ENCODE measurements around the gene INHBE.
"Not testable (repeated sequence)": the region's sequence is repeated elsewhere in the genome, so short reads cannot be mapped to it uniquely, and the experiment has no call there.

The INHBE gene

DNA sequence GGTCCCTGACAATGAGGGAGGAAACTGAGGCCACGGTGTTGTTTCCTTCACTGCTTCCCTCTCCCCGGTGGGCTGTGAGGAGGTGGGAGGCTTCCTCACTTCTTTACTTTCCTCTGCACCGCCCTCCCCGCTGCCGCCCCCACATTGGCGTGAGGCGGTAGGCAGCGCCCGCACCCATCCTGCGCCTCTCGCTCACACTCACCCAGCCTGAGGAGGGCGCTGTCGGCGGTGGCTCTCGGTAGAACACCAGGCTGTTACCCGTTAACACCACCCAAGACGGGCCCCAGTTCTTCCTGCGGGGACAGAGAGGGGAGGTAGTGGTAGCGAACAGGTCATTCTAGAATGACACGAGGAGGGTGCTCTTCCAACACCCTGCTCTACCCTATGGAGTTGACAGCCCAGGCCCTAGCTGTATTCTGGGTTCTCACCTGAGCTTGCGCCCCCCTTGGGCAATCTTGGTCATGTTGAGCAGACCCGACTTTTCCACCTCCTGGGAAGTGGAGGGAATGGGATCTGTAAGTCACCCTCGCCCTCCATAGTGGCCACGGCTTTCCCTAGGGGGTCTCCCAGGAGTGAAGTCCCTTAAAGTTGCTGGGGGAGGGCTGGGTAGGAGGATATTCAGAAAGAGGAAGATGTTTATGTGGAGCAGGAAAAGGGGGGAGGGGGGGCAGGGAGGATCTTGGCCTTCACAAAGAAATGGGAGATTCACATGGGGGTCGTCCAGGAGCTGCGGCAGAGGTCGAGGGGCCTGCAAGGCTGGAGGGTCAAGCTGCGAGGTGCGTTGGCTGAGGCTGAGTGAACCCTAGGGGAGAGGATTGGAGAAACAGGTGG is 21.3 kb downstream of the INHBE start:
- DNase-seq (ENCODE audit: low read depth), result no peak

DNA sequence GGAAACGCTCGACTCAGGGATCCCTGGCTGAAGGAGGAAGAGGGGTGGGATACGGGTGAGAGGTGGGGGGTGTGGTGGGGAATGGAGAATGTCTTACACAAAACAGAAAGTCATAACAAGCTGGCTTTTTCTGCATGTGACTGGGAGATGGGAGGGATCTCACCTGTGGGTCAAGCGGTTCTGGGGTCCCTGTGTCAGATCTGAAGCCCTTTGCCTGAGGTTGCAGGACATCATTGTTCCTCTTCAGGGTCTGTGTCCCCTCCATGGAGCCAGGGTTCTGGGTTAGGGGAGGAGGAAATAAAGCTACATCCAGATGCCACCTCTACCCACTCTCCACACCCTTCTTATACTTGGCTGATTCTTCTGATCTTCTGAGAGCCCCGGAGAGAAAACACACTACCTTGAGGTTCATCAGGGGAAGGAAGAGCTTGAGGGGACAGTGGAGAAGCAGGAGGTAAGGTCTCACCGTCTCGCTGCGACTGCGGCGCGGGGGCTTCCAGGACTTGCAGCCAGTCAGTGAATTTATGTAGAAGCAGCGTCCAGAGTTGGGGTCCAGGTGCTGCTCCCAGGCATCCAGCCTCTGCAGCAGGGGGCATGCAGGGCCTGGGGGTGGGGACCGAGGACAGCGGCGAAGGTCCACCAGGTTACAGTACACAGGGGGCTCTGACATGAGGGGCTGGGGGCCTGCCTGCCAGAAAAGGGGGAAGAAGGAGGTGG is 22.0 kb downstream of the INHBE start:
- DNase-seq (ENCODE audit: low read depth), result no peak

DNA sequence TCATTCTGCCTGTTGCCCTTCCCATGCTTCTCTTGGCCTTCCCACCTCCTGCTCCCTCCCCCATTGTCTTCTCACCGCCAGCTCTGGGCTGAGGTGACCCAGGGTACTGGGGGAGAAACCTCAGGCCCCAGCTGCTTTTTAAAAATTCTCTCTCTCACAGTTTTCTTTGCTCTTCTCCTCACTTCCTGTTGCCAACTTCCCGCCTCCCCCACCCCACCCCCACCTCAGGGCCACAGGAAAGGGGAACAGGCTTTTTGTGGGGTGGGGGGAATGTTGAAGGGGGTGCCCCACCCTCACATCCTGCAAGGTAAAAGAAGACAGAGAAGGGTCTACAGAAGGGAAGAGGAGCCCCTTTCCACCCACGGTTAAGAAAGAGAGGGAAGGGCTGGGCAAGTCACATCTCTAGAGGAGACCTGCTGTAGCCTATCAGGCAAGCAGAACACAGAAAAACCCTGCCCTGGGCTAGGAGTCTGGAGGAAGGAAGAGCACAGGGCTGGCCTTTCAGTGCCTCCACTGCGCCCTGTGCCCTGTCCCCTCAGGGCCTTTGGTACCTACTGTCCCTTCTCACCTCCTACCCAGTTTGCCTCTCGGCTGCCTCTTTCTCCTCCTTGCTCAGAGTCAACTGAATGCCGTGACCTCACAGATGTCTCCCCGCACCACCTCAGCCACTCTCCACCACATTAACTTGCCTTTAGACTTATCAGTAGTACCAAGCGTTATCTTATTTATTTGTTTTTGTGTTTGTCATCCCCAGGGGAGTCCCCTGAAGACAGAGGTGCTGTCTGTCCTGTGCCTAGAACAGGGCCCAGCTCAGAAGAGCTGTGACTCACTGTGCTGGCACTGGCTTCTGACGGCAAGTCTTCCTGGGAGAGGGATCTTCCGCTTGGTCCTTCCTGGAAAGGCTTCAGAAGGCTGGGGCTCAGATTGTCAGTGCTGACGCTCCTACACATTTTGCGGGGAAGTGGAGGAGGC is 22.9 kb downstream of the INHBE start:
- no peak for DNase-seq (ENCODE audit: low read depth)

DNA sequence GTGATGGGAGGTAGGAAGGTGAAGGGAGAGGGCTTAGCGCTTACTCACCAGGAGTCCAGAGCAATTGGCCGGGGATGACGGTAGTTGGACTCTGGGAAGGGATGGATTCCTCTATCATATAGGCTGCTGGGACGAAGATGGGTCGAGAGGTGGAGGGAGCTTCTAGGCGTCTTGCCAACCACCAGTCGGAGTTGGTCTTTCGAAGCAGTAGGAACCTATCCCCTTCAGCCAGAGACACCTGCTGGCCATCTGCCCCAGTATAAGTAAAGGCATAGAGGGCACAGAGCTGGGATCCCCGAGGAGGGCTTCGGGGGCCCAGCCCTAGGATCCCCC is 23.9 kb downstream of the INHBE start:
- DNase-seq (ENCODE audit: low read depth), result no peak

DNA sequence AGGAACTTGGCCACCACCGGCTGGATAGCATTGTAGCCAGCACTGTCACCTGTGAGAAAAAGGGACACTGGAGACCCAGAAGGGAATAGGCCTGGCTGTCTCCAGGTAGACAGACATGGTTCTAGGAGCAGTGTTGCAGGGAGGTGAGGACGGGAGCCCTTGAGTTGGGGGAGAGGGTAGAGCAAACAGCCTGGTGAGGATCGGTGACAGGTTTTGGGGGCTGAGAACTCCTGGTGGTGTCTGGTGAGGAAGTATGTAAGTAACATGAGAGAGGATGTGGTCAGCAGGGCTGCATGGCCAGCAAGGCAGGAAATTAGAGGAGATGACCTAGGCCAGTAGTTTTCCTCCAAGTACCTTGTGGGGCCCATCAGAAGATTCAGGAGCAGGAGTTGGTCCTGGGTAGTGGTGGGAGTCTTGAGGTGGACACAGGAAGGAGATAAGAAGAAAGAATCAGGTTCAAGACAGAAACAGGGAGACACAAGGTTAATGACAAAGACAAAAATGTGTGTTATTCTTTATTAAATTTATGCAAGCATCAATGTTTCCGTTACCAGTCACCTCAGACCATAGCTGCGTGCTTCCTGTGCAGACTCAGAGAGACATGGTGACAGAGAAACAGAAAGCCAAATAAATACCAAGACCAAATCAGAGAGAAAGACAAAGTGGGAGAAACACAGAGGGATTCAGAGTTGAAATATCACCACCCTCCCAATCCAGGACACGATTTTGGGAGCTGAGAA is 24.4 kb downstream of the INHBE start, which contains the start of gene ARHGAP9:
Gene ARHGAP9, minus strand, starts transcription at position 491 of the 740 bp plus-strand sequence. Its CDS starts 460 bp downstream, at position 31.
- no peak for DNase-seq (ENCODE audit: low read depth)

DNA sequence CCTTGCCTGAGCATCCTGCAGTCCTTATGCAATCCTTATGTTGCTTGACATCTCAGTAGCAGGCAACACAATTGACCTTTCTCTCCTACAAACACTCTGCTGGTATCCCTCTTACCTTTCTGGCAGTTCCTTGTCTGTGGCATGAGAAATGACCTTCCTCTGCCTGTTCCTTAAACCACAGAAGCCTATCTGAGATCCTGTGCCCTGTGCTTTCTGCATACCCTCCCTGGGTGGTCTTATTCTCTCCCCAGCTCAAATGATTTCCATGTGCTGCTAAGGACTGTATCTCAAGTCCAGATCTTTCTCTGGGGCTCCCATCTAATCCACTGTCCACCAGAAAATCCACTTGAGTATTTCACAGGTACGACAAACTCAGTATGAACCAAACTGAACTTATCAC is 26.6 kb downstream of the INHBE start:
- no peak for DNase-seq (ENCODE audit: low read depth)

DNA sequence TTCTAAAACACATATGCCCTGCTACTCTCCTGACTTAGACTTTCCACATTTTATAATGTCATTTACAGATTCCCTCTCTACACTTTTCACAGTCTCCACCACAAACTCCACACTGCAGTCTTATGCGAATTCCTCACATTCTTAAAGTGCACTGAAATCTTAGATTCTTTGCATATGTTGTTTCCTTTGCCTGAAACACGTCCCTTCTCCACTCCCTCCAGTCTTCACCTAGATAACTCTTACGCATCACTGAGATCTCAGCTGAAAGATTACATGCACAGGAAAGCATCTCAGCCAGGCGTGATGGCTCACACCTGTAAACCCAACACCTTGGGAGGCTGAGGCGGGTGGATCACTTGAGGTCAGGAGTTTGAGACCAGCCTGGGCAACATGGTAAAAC is 28.4 kb downstream of the INHBE start:
- DNase-seq (ENCODE audit: low read depth), result no peak

DNA sequence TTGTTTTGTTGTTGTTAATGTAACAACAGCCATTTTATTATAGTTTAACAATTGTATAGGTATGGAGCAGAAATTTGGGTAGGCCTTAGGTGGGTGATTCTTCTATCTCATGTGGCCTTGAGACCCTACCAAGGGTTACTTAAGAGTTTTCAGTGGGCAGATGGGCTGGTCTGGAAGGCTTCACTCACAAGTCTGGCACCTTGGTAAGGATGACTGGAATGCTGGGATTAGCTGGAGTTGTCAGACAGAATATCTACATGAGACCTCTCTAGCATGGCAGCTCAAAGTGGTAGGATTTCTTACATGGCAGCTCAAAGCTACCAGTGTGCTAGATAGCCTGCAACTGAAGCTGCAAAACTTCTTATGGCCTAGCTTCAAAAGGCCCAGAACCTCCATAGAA is 30.6 kb downstream of the INHBE start:
- no peak for DNase-seq (ENCODE audit: low read depth)

DNA sequence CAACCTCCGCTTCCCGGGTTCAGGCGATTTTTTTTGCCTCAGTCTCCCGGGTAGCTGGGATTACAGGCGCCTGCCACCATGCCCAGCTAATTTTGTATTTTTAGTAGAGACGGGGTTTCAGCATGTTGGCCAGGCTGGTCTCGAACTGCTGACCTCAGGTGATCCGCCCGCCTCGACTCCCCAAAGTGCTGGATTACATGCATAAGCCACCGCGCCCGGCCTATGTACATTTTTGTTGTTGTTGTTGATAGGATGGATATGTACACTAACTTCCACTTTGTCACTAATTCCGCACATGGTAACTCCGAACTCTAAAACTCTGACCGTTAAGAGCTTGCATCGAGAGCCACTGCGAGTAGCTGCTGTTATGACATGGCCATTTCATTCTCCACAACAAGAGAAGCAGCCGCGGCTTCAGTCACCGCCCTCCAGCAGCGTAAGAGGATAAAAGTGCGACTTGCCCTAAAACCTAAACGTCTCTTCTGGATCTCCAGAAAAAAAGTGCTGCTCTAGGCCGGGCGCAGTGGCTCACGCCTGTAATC is 32.0 kb downstream of the INHBE start:
- DNase-seq (ENCODE audit: low read depth), result no peak

DNA sequence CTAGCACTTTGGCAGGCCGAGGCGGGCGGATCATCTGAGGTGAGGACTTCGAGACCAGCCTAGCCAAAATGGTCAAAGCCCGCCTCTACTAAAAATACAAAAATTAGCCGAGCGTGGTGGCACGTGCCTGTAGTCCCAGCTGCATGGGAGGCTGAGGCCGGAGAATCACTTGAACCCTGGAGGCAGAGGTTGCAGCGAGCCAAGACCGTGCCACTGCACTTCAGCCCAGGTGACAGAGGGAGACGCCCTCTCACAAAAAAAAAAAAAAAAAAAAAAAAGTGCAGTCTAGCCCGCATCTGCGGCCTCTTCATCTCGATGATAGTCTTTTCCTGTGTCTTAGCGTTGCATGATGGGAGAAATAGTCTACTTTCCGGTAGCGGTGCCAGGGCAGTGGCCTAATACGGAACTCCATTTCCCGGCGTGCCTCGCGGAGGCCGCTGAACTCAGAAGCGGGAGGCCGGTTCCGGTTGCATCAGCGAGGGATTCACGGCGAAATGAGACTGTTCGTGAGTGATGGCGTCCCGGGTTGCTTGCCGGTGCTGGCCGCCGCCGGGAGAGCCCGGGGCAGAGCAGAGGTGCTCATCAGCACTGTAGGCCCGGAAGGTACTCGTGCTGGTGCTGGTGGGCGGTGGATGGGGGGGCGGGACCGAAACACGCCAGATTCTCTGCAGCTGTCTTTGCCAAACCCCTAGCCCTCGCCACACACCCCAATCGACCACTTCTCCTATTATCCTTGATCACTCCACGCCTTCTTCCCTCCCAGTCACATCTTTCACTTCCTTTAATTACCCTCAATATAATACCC is 32.7 kb downstream of the INHBE start, which contains the start of gene MARS1:
Gene MARS1, plus strand, starts transcription at position 472 of the 805 bp plus-strand sequence. Its CDS starts 23 bp downstream, at position 495.
- DNase-seq (ENCODE audit: low read depth), result peak; percentile 96

DNA sequence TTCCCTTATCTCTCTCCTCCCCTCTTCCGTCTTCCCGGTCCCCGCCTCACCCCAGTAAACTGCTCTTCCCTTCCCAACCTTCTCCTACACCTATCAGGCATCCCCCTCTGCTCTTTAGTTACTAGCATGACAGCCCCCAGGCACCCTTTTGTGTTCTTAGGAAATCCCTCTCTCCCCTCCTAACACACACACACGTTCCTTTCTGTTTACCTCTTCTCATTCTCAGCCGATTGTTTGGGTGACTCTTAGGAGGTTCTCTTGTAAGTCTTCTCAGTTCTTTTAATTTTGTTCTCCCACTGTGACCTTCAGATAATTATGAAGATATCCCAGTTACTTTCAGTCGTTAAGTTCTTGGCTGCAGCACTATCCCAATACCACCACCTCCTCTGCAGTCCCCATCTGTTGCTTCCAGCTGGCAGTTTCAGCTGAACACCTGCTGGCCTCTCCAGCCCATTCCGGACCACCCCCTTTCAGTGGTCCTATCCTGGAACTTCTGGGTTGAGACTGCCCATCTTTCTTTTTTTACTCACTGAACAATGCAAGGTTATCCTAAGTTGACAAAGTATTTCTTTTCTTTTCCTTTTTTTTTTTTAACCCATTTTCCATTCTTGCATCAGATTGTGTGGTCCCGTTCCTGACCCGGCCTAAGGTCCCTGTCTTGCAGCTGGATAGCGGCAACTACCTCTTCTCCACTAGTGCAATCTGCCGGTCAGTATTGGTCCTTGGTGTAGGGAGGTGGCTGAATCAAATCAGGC is 33.5 kb downstream of the INHBE start:
- DNase-seq (ENCODE audit: low read depth), result no peak

DNA sequence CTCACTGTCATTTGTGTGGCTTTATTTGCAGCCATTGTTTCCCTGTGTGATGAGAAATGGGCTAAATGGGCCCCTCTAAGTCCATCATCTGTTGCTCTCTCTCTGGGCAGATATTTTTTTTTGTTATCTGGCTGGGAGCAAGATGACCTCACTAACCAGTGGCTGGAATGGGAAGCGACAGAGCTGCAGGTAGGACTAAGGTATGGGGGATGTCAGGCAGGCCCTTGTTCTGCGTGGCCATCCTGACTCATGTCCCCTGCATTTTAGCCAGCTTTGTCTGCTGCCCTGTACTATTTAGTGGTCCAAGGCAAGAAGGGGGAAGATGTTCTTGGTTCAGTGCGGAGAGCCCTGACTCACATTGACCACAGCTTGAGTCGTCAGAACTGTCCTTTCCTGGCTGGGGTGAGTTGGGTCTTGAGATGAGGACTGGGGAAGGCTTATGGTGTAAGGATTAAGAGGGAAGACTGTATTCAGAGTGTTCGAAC is 34.1 kb downstream of the INHBE start:
- no peak for DNase-seq (ENCODE audit: low read depth)

DNA sequence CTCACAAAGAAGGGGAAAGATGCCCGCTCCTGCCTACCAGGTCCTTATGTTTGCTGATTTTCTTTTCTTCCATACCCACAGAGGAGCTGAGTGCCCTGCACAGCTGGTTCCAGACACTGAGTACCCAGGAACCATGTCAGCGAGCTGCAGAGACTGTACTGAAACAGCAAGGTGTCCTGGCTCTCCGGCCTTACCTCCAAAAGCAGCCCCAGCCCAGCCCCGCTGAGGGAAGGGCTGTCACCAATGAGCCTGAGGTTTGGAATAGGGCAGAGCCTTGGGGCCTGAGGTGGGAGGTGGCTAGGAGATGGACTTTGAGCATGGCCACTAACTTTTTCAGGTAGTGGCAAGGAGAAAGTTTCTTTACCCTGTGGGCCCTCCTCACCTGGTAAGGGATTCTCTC is 35.0 kb downstream of the INHBE start:
- DNase-seq (ENCODE audit: low read depth), result no peak

DNA sequence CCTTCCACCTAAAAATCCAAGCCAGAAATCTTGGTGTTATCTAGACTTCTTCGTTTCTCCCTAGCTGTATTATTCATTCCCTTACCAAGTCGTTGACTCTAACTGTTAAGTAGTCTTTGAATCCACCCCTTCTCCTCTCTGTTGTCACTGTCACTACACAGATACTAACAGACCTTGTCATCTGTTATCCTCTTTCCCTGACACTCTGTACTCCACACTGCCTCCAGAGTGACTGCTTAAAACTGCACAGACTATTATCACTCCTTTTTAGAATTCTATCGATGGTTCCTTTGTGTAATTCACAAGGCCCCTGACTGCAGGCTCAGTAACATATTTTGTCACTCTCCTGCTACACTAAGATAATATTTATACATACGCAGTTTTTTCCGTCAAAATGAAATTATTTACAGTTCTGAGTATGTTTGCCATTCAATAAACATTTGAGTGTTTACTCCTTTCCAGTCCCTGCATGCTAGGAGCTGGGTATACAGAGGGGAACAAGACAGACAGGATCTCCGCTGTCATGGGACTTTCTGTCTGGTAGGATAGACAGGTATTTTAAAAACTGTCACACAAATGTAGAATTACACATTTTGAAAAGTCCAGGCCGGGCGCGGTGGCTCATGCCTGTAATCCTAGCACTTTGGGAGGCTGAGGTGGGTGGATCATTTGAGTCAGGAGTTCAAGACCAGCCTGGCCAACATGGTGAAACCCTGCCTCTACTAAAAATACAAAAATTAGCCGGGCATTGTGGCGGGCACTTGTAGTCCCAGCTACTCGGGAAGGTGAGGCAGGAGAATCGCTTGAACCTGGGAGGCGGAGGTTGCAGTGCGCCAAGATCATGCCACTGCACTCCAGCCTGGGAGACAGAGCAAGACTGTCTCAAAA is 36.5 kb downstream of the INHBE start:
- DNase-seq (ENCODE audit: low read depth), result no peak

DNA sequence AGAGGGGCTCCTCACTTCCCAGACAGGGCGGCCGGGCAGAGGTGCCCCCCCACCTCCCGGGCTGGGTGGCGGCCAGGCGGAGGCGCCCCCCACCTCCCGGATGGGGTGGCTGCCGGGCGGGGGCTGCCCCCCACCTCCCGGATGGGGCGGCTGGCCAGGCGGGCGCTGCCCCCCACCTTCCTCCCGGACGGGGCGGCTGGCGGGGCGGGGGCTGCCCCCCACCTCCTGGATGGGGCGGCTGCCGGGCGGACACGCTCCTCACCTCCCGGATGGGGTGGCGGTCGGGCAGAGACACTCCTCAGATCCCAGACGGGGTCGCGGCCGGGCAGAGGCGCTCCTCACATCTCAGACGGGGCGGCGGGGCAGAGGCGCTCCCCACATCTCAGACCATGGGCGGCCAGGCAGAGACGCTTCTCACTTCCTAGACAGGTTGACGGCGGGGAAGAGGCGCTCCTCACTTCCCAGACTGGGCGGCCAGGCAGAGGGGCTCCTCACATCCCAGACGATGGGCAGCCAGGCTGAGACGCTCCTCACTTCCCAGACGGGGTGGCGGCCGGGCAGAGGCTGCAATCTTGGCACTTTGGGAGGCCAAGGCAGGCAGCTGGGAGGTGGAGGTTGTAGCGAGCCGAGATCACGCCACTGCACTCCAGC is 40.1 kb downstream of the INHBE start:
- not testable (repeated sequence) for DNase-seq (ENCODE audit: low read depth)

DNA sequence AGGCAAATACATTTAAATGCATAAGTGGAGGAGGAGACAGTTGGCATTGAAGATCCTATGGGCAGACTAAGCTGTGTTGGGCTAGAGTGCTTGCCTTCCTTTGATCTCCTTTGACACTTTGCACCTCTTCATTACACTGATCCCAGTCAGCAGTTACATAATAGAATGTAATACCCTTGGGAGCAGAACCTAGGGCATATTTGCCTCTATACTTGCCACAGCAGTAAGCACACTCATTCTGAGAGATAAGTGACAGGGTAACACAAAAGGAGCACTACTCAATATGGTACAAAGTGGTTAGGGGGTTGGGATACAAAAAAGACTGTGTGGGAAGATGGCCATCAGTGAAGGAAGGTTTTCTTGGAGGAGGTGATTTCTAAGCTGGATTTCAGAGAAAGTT is 41.7 kb downstream of the INHBE start:
- DNase-seq (ENCODE audit: low read depth), result no peak

DNA sequence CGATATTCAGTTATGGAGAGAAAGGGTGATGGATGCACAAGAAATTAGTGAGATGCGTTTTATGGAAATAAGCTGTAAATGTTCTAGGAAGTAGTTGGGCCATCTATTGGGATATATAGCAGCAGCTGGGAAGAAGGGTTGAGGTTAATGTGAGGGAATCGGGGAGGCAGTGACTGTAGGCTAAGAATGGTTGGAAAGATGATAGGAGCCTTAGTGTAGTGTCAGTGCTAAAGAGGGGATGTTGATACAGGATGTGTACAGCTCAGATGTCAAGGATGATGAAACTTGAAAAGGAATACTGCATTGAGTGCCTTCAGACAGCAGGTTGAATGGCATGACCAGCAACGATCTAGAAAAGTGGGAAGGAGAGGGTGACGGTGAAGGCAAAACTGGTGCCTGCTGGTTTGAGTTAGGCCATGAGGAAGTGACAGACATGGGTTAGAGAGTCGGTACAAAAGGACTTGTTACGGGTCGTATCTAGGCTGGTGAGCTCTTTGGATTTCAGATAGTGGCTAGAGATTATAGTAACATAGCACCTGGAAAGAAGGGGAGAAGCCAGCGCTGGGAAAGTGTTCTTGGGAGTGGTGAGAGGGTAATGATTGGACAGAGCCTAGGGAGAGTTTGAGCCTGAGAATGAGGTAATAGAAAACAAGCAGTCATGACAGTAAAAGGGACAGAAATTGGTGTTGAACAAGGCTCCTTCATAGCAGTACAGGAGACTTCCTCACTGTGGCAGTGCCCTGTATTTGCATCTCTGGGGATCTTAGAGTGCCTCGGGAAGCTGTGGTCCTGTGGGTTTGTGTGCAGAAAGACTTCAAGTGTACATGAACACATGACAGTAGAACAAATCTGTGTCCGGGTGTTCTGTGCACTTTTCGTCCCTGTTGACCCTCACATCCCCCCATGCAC is 42.4 kb downstream of the INHBE start:
- no peak for DNase-seq (ENCODE audit: low read depth)
